ENCODE measurements around the gene GSTO1.

The GSTO1 gene

GRCh38 chr10:104257235-104257634 is 2.5 kb downstream of the GSTO1 start:
- H3K36me3 ChIP-seq (ENCODE audit: insufficient read depth, low read length): peaks cover 7% of the 10 kb centered on the region; the same call in 1 of the 2 replicates
- peaks cover 34% of the 10 kb centered on the region for H3K4me1 ChIP-seq (ENCODE audit: insufficient read depth, low read length)
- no peak overlapping the region for H3K9ac ChIP-seq (ENCODE audit: low read depth, low read length)
- no peaks in the 10 kb centered on the region for H3K9me3 ChIP-seq (ENCODE audit: control insufficient read depth, insufficient read depth, low read length)

- H3K36me3 ChIP-seq (ENCODE audit: insufficient read depth, low read length): peaks cover 9% of the 10 kb centered on the region
- H3K9me3 ChIP-seq (ENCODE audit: control insufficient read depth, insufficient read depth, low read length): no peaks in the 10 kb centered on the region
- peaks cover 32% of the 10 kb centered on the region for H3K4me1 ChIP-seq (ENCODE audit: insufficient read depth, low read length)
- H3K9ac ChIP-seq (ENCODE audit: low read depth, low read length): no peak overlapping the region
Observed at GRCh38 chr10:104258209-104258608, 3.5 kb downstream of the GSTO1 start.

- H3K9me3 ChIP-seq (ENCODE audit: control insufficient read depth, insufficient read depth, low read length): no peaks in the 10 kb centered on the region
- H3K4me1 ChIP-seq (ENCODE audit: insufficient read depth, low read length): peaks cover 26% of the 10 kb centered on the region
- no peak overlapping the region for H3K9ac ChIP-seq (ENCODE audit: low read depth, low read length)
- peaks cover 9% of the 10 kb centered on the region for H3K36me3 ChIP-seq (ENCODE audit: insufficient read depth, low read length)
Observed at GRCh38 chr10:104259456-104259855, 4.8 kb downstream of the GSTO1 start.

GRCh38 chr10:104259999-104260774 is 5.5 kb downstream of the GSTO1 start:
- H3K9me3 ChIP-seq (ENCODE audit: control insufficient read depth, insufficient read depth, low read length): no peaks in the 10 kb centered on the region
- H3K9ac ChIP-seq (ENCODE audit: low read depth, low read length): no peak overlapping the region
- H3K4me1 ChIP-seq (ENCODE audit: insufficient read depth, low read length): peaks cover 26% of the 10 kb centered on the region
- peaks cover 9% of the 10 kb centered on the region for H3K36me3 ChIP-seq (ENCODE audit: insufficient read depth, low read length)

- peaks cover 23% of the 10 kb centered on the region for H3K4me1 ChIP-seq (ENCODE audit: insufficient read depth, low read length)
- H3K9me3 ChIP-seq (ENCODE audit: control insufficient read depth, insufficient read depth, low read length): no peaks in the 10 kb centered on the region
- H3K9ac ChIP-seq (ENCODE audit: low read depth, low read length): no peak overlapping the region
- peaks cover 12% of the 10 kb centered on the region for H3K36me3 ChIP-seq (ENCODE audit: insufficient read depth, low read length)
Observed at GRCh38 chr10:104260775-104261115, 6.1 kb downstream of the GSTO1 start.

- Histone ChIP-seq H3K36me3 (ENCODE audit: insufficient read depth, low read length) (peaks cover 16% of the 10 kb centered on the region), H3K9me3 (ENCODE audit: control insufficient read depth, insufficient read depth, low read length) (no peaks in the 10 kb centered on the region), H3K4me1 (ENCODE audit: insufficient read depth, low read length) (peaks cover 16% of the 10 kb centered on the region), H3K9ac (ENCODE audit: low read depth, low read length) (no peak overlapping the region)
Observed at GRCh38 chr10:104262055-104262454, 7.4 kb downstream of the GSTO1 start.

GRCh38 chr10:104264783-104265182 is 10.1 kb downstream of the GSTO1 start:
- H3K9ac ChIP-seq (ENCODE audit: low read depth, low read length): no peak overlapping the region
- H3K4me1 ChIP-seq (ENCODE audit: insufficient read depth, low read length): peaks cover 15% of the 10 kb centered on the region
- H3K36me3 ChIP-seq (ENCODE audit: insufficient read depth, low read length): peaks cover 16% of the 10 kb centered on the region
- no peaks in the 10 kb centered on the region for H3K9me3 ChIP-seq (ENCODE audit: control insufficient read depth, insufficient read depth, low read length)

- peak overlapping the region; percentile 79 for H3K9ac ChIP-seq (ENCODE audit: low read depth, low read length)
- no peaks in the 10 kb centered on the region for H3K4me1 ChIP-seq (ENCODE audit: insufficient read depth, low read length)
- H3K9me3 ChIP-seq (ENCODE audit: control insufficient read depth, insufficient read depth, low read length): no peaks in the 10 kb centered on the region
- H3K36me3 ChIP-seq (ENCODE audit: insufficient read depth, low read length): peaks cover 14% of the 10 kb centered on the region
Observed at GRCh38 chr10:104267721-104268404, 13.2 kb downstream of the GSTO1 start.

- H3K36me3 ChIP-seq (ENCODE audit: insufficient read depth, low read length): peaks cover 14% of the 10 kb centered on the region
- H3K4me1 ChIP-seq (ENCODE audit: insufficient read depth, low read length): no peaks in the 10 kb centered on the region
- H3K9ac ChIP-seq (ENCODE audit: low read depth, low read length): peak overlapping the region; percentile 79
- H3K9me3 ChIP-seq (ENCODE audit: control insufficient read depth, insufficient read depth, low read length): no peaks in the 10 kb centered on the region
Observed at GRCh38 chr10:104268405-104268712, 13.7 kb downstream of the GSTO1 start.

GRCh38 chr10:104268713-104269645 is 14.3 kb downstream of the GSTO1 start, which contains the start of gene GSTO2:
TSS of gene GSTO2 (plus strand) at chr10:104269184. CDS start at chr10:104274916, 5,732 bp downstream.
- Histone ChIP-seq H3K4me1 (ENCODE audit: insufficient read depth, low read length) (no peaks in the 10 kb centered on the region), H3K36me3 (ENCODE audit: insufficient read depth, low read length) (peaks cover 14% of the 10 kb centered on the region), H3K9me3 (ENCODE audit: control insufficient read depth, insufficient read depth, low read length) (no peaks in the 10 kb centered on the region), H3K9ac (ENCODE audit: low read depth, low read length) (peak within 1 kb of the TSS; percentile 79)

GRCh38 chr10:104273286-104273685 is 18.6 kb downstream of the GSTO1 start:
- Histone ChIP-seq H3K9ac (ENCODE audit: low read depth, low read length) (no peak overlapping the region), H3K36me3 (ENCODE audit: insufficient read depth, low read length) (no peaks in the 10 kb centered on the region), H3K4me1 (ENCODE audit: insufficient read depth, low read length) (no peaks in the 10 kb centered on the region; the same call in 1 of the 2 replicates), H3K9me3 (ENCODE audit: control insufficient read depth, insufficient read depth, low read length) (no peaks in the 10 kb centered on the region)

GRCh38 chr10:104273899-104274575 is 19.3 kb downstream of the GSTO1 start:
- H3K9ac ChIP-seq (ENCODE audit: low read depth, low read length): 0 out of 2 replicates have a peak overlapping the region, but pooled peaks have one; percentile 62
- no peaks in the 10 kb centered on the region; the same call in 1 of the 2 replicates for H3K4me1 ChIP-seq (ENCODE audit: insufficient read depth, low read length)
- H3K36me3 ChIP-seq (ENCODE audit: insufficient read depth, low read length): no peaks in the 10 kb centered on the region

GRCh38 chr10:104274762-104275721 is 20.4 kb downstream of the GSTO1 start:
- H3K9ac ChIP-seq (ENCODE audit: low read depth, low read length): peak overlapping the region; percentile 62
- H3K4me1 ChIP-seq (ENCODE audit: insufficient read depth, low read length): no peaks in the 10 kb centered on the region; the same call in 1 of the 2 replicates
- no peaks in the 10 kb centered on the region for H3K36me3 ChIP-seq (ENCODE audit: insufficient read depth, low read length)
- no peaks in the 10 kb centered on the region for H3K9me3 ChIP-seq (ENCODE audit: control insufficient read depth, insufficient read depth, low read length)

More at GRCh38 chr10:104273899-104274575, 19.3 kb downstream of the GSTO1 start:
- H3K9me3 ChIP-seq (ENCODE audit: control insufficient read depth, insufficient read depth, low read length): no peaks in the 10 kb centered on the region
